ENCODE measurements around the gene STRADA. TPM values are rescaled to one million over a fixed set of nuclear protein-coding genes. Genes with fewer than 3 reads are reported as not detected.

Gene STRADA, protein sequence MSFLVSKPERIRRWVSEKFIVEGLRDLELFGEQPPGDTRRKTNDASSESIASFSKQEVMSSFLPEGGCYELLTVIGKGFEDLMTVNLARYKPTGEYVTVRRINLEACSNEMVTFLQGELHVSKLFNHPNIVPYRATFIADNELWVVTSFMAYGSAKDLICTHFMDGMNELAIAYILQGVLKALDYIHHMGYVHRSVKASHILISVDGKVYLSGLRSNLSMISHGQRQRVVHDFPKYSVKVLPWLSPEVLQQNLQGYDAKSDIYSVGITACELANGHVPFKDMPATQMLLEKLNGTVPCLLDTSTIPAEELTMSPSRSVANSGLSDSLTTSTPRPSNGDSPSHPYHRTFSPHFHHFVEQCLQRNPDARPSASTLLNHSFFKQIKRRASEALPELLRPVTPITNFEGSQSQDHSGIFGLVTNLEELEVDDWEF
- total RNA-seq: 10 to 100 TPM; 56.7 to 57.2 TPM
- polyA plus RNA-seq: 22.8 TPM

DNA sequence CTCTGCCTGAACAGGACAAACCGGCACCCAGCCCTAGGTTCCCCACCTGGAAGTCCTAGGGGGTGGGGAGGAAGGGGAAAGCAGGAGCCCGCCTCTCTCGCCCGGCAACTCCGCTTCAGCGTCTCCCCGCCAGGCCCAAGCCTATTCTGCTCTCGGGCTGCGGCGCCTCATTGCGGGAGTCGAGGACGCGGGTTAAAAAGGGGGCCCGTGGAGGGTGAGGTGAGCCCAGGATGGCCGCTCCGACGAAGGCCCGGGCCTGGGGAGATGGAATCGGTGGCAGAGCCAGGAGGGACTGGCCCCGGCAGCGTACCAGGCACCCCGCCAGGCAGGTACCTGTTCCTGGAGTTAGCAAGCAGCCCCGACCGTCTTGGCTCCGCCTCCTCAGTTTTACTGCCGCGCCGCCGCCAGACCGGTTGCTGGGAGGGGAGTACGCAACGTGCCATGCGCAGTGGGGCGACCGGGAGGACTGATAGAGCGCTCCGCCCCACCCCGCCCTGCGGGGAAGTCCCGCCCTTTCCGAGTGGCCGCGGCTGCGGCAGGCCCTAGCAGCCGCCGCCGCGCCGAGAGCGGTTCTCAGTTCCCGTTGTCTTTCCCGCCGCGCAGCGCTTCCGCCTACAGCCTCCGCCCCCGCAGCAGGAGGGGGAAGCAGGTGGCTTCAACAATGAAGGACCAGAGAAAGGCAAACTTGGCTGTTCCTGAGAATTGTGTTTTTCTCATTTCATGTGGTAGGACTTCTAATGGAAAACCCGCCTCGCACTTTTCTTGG lies at the start of gene STRADA:
Gene STRADA (minus strand): TSS at position 392 of the 766 bp plus-strand sequence. CDS start 13,430 bp downstream, outside the sequence.
- Histone ChIP-seq H3K27me3 (ENCODE audit: insufficient read depth, low read length, poor library complexity, severe bottlenecking) (no peaks in the 10 kb centered on the region), H3K36me3 (ENCODE audit: insufficient read depth, low read length) (no peaks in the 10 kb centered on the region), H3K4me3 (ENCODE audit: low read length) (peak within 1 kb of the TSS; percentile 86), H3K27ac (ENCODE audit: low read depth, low read length) (peak within 1 kb of the TSS; percentile 92), H3K4me1 (ENCODE audit: insufficient read depth, low read length) (peaks cover 13% of the 10 kb centered on the region), H3K9me3 (ENCODE audit: low read length) (no peaks in the 10 kb centered on the region)
- POLR2A ChIA-PET: interaction anchor here (0.5 to 3.2 kb wide), 16 partner anchors 12 to 1324 kb away, joined by 4 to 54 read pairs (median 6); partner anchors contain the start of genes CCDC47, DDX42, LIMD2 and MAP3K3
- CTCF ChIA-PET: interaction anchor here (0.6 to 1.5 kb wide), 9 partner anchors 8 to 114 kb away, joined by 3 to 8 read pairs (median 5); partner anchors contain the start of genes CCDC47 and DDX42
- H3K9me3 Mint-ChIP-seq: no peaks in the 10 kb centered on the region
- H3K36me3 Mint-ChIP-seq: peaks cover 0 to 26% (median 3%) of the 10 kb centered on the region in 3 donors
- DNase-seq: peak; percentile 98 to 99 (median 98)
- H3K27ac Mint-ChIP-seq: peak within 1 kb of the TSS; percentile 93 to 98 (median 94)
- peaks cover 17 to 25% (median 21%) of the 10 kb centered on the region in 3 donors for H3K4me1 Mint-ChIP-seq
- peaks cover 0 to 2% of the 10 kb centered on the region in 2 donors for H3K27me3 Mint-ChIP-seq
- H3K4me3 Mint-ChIP-seq: peak within 1 kb of the TSS; percentile 86 to 96 (median 90)

GRCh38 chr17:63790057-63790456 lies 48.5 kb upstream of the STRADA start:
- Mint-ChIP-seq H3K27me3 (no peaks in the 10 kb centered on the region), H3K9me3 (no peaks in the 10 kb centered on the region), H3K27ac (peak overlapping the region in 1 of 8 donors; percentile 11), H3K4me1 (peaks cover 7 to 12% (median 9%) of the 10 kb centered on the region in 3 donors), H3K36me3 (peaks cover 4 to 77% (median 8%) of the 10 kb centered on the region in 3 donors), H3K4me3 (no peak overlapping the region)
- no peak for DNase-seq
- POLR2A ChIA-PET: interaction anchor here (0.7 kb wide), 1 partner anchor 128 kb away, joined by 11 read pairs; no protein-coding TSS in a partner anchor
- no peaks in the 10 kb centered on the region for H3K27me3 ChIP-seq (ENCODE audit: insufficient read depth, low read length, poor library complexity, severe bottlenecking)
- CTCF ChIA-PET: no interaction called here
- H3K4me3 ChIP-seq (ENCODE audit: low read length): no peak overlapping the region
- peaks cover 39% of the 10 kb centered on the region for H3K36me3 ChIP-seq (ENCODE audit: insufficient read depth, low read length)
- no peak overlapping the region for H3K27ac ChIP-seq (ENCODE audit: low read depth, low read length)
- no peaks in the 10 kb centered on the region for H3K4me1 ChIP-seq (ENCODE audit: insufficient read depth, low read length)
- no peaks in the 10 kb centered on the region for H3K9me3 ChIP-seq (ENCODE audit: low read length)

- Histone ChIP-seq H3K4me1 (ENCODE audit: insufficient read depth, low read length) (peaks cover 8% of the 10 kb centered on the region), H3K9me3 (ENCODE audit: low read length) (no peaks in the 10 kb centered on the region), H3K27ac (ENCODE audit: low read depth, low read length) (no peak overlapping the region), H3K27me3 (ENCODE audit: insufficient read depth, low read length, poor library complexity, severe bottlenecking) (no peaks in the 10 kb centered on the region), H3K4me3 (ENCODE audit: low read length) (no peak overlapping the region), H3K36me3 (ENCODE audit: insufficient read depth, low read length) (peaks cover 27% of the 10 kb centered on the region)
- Mint-ChIP-seq H3K27me3 (no peaks in the 10 kb centered on the region), H3K4me1 (peaks cover 22 to 35% (median 23%) of the 10 kb centered on the region in 3 donors), H3K4me3 (no peak overlapping the region), H3K27ac (peak overlapping the region in 1 of 8 donors; percentile 17), H3K36me3 (peaks cover 0 to 70% (median 4%) of the 10 kb centered on the region in 3 donors), H3K9me3 (no peaks in the 10 kb centered on the region)
- ChIA-PET POLR2A (no interaction called here), CTCF (interaction anchor here (1.1 kb wide), 1 partner anchor 89 kb away, joined by 3 read pairs; no protein-coding TSS in a partner anchor)
- no peak for DNase-seq
Observed at GRCh38 chr17:63786971-63787711, 45.5 kb upstream of the STRADA start.

GRCh38 chr17:63786117-63786516 lies 44.5 kb upstream of the STRADA start:
- Mint-ChIP-seq H3K27me3 (no peaks in the 10 kb centered on the region), H3K4me3 (no peak overlapping the region), H3K36me3 (peaks cover 0 to 66% (median 3%) of the 10 kb centered on the region in 3 donors), H3K4me1 (peaks cover 23 to 41% (median 26%) of the 10 kb centered on the region in 3 donors), H3K9me3 (no peaks in the 10 kb centered on the region), H3K27ac (peak overlapping the region in 3 of 8 donors; percentile 10 to 31 (median 29))
- peaks cover 27% of the 10 kb centered on the region for H3K36me3 ChIP-seq (ENCODE audit: insufficient read depth, low read length)
- H3K4me3 ChIP-seq (ENCODE audit: low read length): no peak overlapping the region
- peaks cover 8% of the 10 kb centered on the region for H3K4me1 ChIP-seq (ENCODE audit: insufficient read depth, low read length)
- no peak for DNase-seq
- no peaks in the 10 kb centered on the region for H3K27me3 ChIP-seq (ENCODE audit: insufficient read depth, low read length, poor library complexity, severe bottlenecking)
- ChIA-PET POLR2A (no interaction called here), CTCF (interaction anchor here (1.1 kb wide), 1 partner anchor 88 kb away, joined by 3 read pairs; no protein-coding TSS in a partner anchor)
- H3K27ac ChIP-seq (ENCODE audit: low read depth, low read length): no peak overlapping the region
- H3K9me3 ChIP-seq (ENCODE audit: low read length): no peaks in the 10 kb centered on the region

- H3K36me3 ChIP-seq (ENCODE audit: insufficient read depth, low read length): peaks cover 27% of the 10 kb centered on the region
- CTCF ChIA-PET: no interaction called here
Observed at GRCh38 chr17:63785556-63785955, 44.0 kb upstream of the STRADA start.

GRCh38 chr17:63783522-63783921 lies 41.9 kb upstream of the STRADA start:
- H3K4me1 ChIP-seq (ENCODE audit: insufficient read depth, low read length): peaks cover 11% of the 10 kb centered on the region
- Mint-ChIP-seq H3K9me3 (no peaks in the 10 kb centered on the region), H3K4me1 (peaks cover 42 to 59% (median 47%) of the 10 kb centered on the region in 3 donors), H3K4me3 (peak overlapping the region in 1 of 7 donors; percentile 74), H3K36me3 (peaks cover 0 to 68% (median 6%) of the 10 kb centered on the region in 3 donors), H3K27me3 (no peaks in the 10 kb centered on the region), H3K27ac (peak overlapping the region in 7 of 8 donors; percentile 39 to 75 (median 68))
- POLR2A ChIA-PET: interaction anchor here (1.3 kb wide), 1 partner anchor 10 kb away, joined by 4 read pairs; the partner anchor contains the start of genes CCDC47 and DDX42
- no peak overlapping the region for H3K4me3 ChIP-seq (ENCODE audit: low read length)
- no peak overlapping the region for H3K27ac ChIP-seq (ENCODE audit: low read depth, low read length)
- peaks cover 16% of the 10 kb centered on the region for H3K36me3 ChIP-seq (ENCODE audit: insufficient read depth, low read length)
- DNase-seq: no peak
- H3K27me3 ChIP-seq (ENCODE audit: insufficient read depth, low read length, poor library complexity, severe bottlenecking): no peaks in the 10 kb centered on the region
- CTCF ChIA-PET: interaction anchor here (2.4 kb wide), 1 partner anchor 10 kb away, joined by 6 read pairs; the partner anchor contains the start of genes CCDC47 and DDX42
- H3K9me3 ChIP-seq (ENCODE audit: low read length): no peaks in the 10 kb centered on the region

More at GRCh38 chr17:63785556-63785955, 44.0 kb upstream of the STRADA start:
- DNase-seq: no peak
- H3K27me3 Mint-ChIP-seq: no peaks in the 10 kb centered on the region
- POLR2A ChIA-PET: no interaction called here
- no peaks in the 10 kb centered on the region for H3K27me3 ChIP-seq (ENCODE audit: insufficient read depth, low read length, poor library complexity, severe bottlenecking)
- peak overlapping the region in 5 of 8 donors; percentile 7 to 64 (median 31) for H3K27ac Mint-ChIP-seq
- no peak overlapping the region for H3K4me3 ChIP-seq (ENCODE audit: low read length)
- H3K9me3 ChIP-seq (ENCODE audit: low read length): no peaks in the 10 kb centered on the region
- peaks cover 0 to 69% (median 7%) of the 10 kb centered on the region in 3 donors for H3K36me3 Mint-ChIP-seq
- H3K4me1 ChIP-seq (ENCODE audit: insufficient read depth, low read length): peaks cover 9% of the 10 kb centered on the region
- H3K4me1 Mint-ChIP-seq: peaks cover 29 to 46% (median 31%) of the 10 kb centered on the region in 3 donors
- no peaks in the 10 kb centered on the region for H3K9me3 Mint-ChIP-seq
- no peak overlapping the region for H3K27ac ChIP-seq (ENCODE audit: low read depth, low read length)
- H3K4me3 Mint-ChIP-seq: no peak overlapping the region

DNA sequence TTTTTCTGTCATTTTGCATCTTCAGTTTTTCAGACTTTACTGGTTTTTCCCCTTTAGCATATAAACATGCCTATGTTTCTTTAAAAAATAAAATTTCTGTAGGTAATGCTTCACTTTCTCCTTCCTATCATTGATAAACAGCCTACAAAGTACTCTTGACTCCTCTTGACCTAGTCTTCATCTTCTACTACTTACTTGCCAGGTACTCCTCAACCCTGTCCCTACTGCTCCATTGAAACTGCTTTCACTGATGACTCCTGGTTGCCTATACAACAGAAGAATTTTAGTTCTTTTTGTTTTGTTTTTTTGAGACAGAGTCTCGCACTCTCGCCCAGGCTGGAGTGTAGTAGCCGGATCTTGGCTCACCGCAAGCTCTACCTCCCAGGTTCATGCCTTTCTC lies 39.3 kb upstream of the STRADA start:
- Histone ChIP-seq H3K27ac (ENCODE audit: low read depth, low read length) (no peak overlapping the region), H3K36me3 (ENCODE audit: insufficient read depth, low read length) (peaks cover 12% of the 10 kb centered on the region), H3K4me3 (ENCODE audit: low read length) (no peak overlapping the region), H3K9me3 (ENCODE audit: low read length) (no peaks in the 10 kb centered on the region), H3K27me3 (ENCODE audit: insufficient read depth, low read length, poor library complexity, severe bottlenecking) (no peaks in the 10 kb centered on the region), H3K4me1 (ENCODE audit: insufficient read depth, low read length) (peaks cover 24% of the 10 kb centered on the region)
- no peaks in the 10 kb centered on the region for H3K9me3 Mint-ChIP-seq
- ChIA-PET POLR2A (no interaction called here), CTCF (interaction anchor here (1.1 kb wide), 1 partner anchor 47 kb away, joined by 3 read pairs; no protein-coding TSS in a partner anchor)
- no peak for DNase-seq
- no peak overlapping the region for H3K4me3 Mint-ChIP-seq
- H3K27me3 Mint-ChIP-seq: no peaks in the 10 kb centered on the region
- peaks cover 0 to 63% (median 4%) of the 10 kb centered on the region in 3 donors for H3K36me3 Mint-ChIP-seq
- peak overlapping the region in 5 of 8 donors; percentile 8 to 83 (median 55) for H3K27ac Mint-ChIP-seq
- peaks cover 57 to 83% (median 70%) of the 10 kb centered on the region in 3 donors for H3K4me1 Mint-ChIP-seq
